K562 treated with DMSO at 1 percent for 24 hours (cell line): Measurements from ENCODE around the gene SPDYE9. TPM values are rescaled to one million over a fixed set of nuclear protein-coding genes. Genes with fewer than 3 reads are reported as not detected.

Experiments used
- total RNA-seq: library from RNA; unstranded; fragments of 300-600 nt; gene quantifications from 2 replicates; pipeline ENCODE4 v1.2.3, GENCODE V29; 2022; ENCODE audit warnings: low read depth; ENCODE audit not compliant: insufficient read depth

SPDYE9 gene, protein sequence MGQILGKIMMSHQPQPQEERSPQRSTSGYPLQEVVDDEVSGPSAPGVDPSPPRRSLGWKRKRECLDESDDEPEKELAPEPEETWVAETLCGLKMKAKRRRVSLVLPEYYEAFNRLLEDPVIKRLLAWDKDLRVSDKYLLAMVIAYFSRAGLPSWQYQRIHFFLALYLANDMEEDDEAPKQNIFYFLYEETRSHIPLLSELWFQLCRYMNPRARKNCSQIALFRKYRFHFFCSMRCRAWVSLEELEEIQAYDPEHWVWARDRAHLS
- total RNA-seq = not detected in 2 replicates

DNA sequence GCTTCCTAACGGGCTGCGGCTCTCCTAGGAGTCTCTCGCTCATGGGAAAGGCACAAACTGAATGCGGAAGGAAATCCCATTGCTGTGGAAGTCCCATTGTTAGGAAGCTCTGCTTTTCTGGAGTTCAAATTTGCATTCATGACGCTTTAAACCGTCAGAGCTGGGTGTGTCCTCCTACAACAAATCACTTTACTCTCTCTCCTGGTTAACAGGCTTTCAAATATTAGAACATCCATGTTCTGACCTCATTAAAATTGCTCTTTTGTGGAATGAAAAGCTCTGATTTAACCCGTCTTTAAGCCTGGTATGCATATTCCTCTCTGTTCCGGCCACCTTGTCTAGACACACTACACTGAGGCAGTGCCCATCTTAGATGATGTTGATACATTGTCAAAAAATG, at the start of gene SPDYE9:
Gene SPDYE9 (minus strand): TSS at position 101 of the 400 bp plus-strand sequence. CDS start 1,800 bp downstream, outside the sequence.

GRCh38 chr7:73057811-73058210, 28.0 kb downstream of the SPDYE9 start, which contains the start of gene SPDYE11:
SPDYE11 (minus strand) TSS chr7:73057911; CDS start chr7:73056111, 1,800 bp downstream.

DNA sequence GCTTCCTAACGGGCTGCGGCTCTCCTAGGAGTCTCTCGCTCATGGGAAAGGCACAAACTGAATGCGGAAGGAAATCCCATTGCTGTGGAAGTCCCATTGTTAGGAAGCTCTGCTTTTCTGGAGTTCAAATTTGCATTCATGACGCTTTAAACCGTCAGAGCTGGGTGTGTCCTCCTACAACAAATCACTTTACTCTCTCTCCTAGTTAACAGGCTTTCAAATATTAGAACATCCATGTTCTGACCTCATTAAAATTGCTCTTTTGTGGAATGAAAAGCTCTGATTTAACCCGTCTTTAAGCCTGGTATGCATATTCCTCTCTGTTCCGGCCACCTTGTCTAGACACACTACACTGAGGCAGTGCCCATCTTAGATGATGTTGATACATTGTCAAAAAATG, 56.2 kb downstream of the SPDYE9 start, which contains the start of gene SPDYE8:
Gene SPDYE8 (minus strand): TSS at position 101 of the 400 bp plus-strand sequence. CDS start 1,800 bp downstream, outside the sequence.

Other genes with a start within 250 kb of the SPDYE9 start
- gene POM121, start 160.9 kb downstream of the SPDYE9 start, total RNA-seq = 83.8 and 86.2 TPM in 2 replicates
- gene TRIM74, start 116.6 kb downstream of the SPDYE9 start, total RNA-seq = 0.60 TPM in 1 of 2 replicates, not detected in the other
- gene SPDYE8, start 56.3 kb downstream of the SPDYE9 start, total RNA-seq = not detected in 2 replicates
- gene SPDYE11, start 28.1 kb downstream of the SPDYE9 start, total RNA-seq = not detected in 2 replicates
- 109 and 117 TPM in 2 replicates for gene NSUN5, start 222.8 kb upstream of the SPDYE9 start, total RNA-seq
- gene TRIM50, start 242.0 kb upstream of the SPDYE9 start, total RNA-seq = not detected in 2 replicates
- gene FKBP6, start 242.1 kb upstream of the SPDYE9 start, total RNA-seq = not detected in 2 replicates